Measurements from ENCODE around the gene SLC4A2. TPM values are rescaled to one million over a fixed set of nuclear protein-coding genes. Genes with fewer than 3 reads are reported as not detected.

The SLC4A2 gene
- total RNA-seq, 5 donors from 2014 or later (not counting 1 experiment from before 2014, with no cell fraction given): 52.0 to 91.5 (median 74.4) TPM

GRCh38 chr7:151117565-151117964, 58.2 kb downstream of the SLC4A2 start:
- 74% methylated on average over 7 of the region's 12 CpGs for WGBS (ENCODE audit: insufficient coverage)
- H3K4me1 Mint-ChIP-seq: peaks cover 17 to 26% (median 17%) of the 10 kb centered on the region in 3 donors
- peak overlapping the region; percentile 91 to 94 for H3K27ac Mint-ChIP-seq
- Histone ChIP-seq H3K27me3 (replicated peaks in 1 of 2; ENCODE audit: control insufficient read depth in 2 of 2, extremely low read depth in 1 of 2, insufficient read depth in 2 of 2, low read length in 1 of 2) (peaks cover 0 to 30% of the 10 kb centered on the region in 2 experiments), H3K27ac (ENCODE audit: low read length) (peak overlapping the region; percentile 54), H3K4me1 (ENCODE audit: control insufficient read depth in 1 of 2, extremely low read depth in 1 of 2, insufficient read depth in 2 of 2, low read length in 2 of 2) (peaks cover 0 to 34% of the 10 kb centered on the region in 2 experiments), H3K4me3 (ENCODE audit: control insufficient read depth in 1 of 2, extremely low read depth in 1 of 2, low read length in 1 of 2) (peak overlapping the region; percentile 28 to 41), H3K36me3 (ENCODE audit: control insufficient read depth in 2 of 2, extremely low read depth in 1 of 2, insufficient read depth in 1 of 2, low read length in 1 of 2) (peaks cover 0 to 5% of the 10 kb centered on the region in 2 donors), H3K9me3 (no peaks in the 10 kb centered on the region)
- no peaks in the 10 kb centered on the region for H3K9me3 Mint-ChIP-seq
- ChIA-PET POLR2A (no interaction called here), CTCF (interaction anchor here in 1 of 2 donors (1.1 kb wide), 1 partner anchor 110 kb away, joined by 3 read pairs; the partner anchor contains the start of gene ABCF2)
- peak overlapping the region; percentile 68 to 79 (median 71) for H3K4me3 Mint-ChIP-seq
- ATAC-seq (replicated peaks in 1 of 4) (peak; percentile 69 to 82 (median 78)), DNase-seq (peak in 33 of 35 experiments; percentile 29 to 69 (median 47))
- peaks cover 0 to 13% of the 10 kb centered on the region in 2 donors for H3K27me3 Mint-ChIP-seq
- peaks cover 33% of the 10 kb centered on the region for H3K36me3 Mint-ChIP-seq

GRCh38 chr7:151118108-151119054, 59.0 kb downstream of the SLC4A2 start:
- WGBS (ENCODE audit: insufficient coverage): 95% methylated on average over 30 of the region's 38 CpGs

GRCh38 chr7:151119055-151119415, 59.6 kb downstream of the SLC4A2 start:
- DNase-seq: no peak
- ChIA-PET POLR2A (no interaction called here), CTCF (no interaction called here)
- WGBS (ENCODE audit: insufficient coverage): 97% methylated on average over 11 of the region's 13 CpGs
- peaks cover under 1 to 39% of the 10 kb centered on the region in 2 experiments for H3K4me1 ChIP-seq (ENCODE audit: control insufficient read depth in 1 of 2, extremely low read depth in 1 of 2, insufficient read depth in 2 of 2, low read length in 2 of 2)
- peaks cover 36% of the 10 kb centered on the region for H3K36me3 Mint-ChIP-seq
- peaks cover 21 to 28% (median 24%) of the 10 kb centered on the region in 3 donors for H3K4me1 Mint-ChIP-seq
- H3K36me3 ChIP-seq (ENCODE audit: control insufficient read depth in 2 of 2, extremely low read depth in 1 of 2, insufficient read depth in 1 of 2, low read length in 1 of 2): peaks cover 0 to 5% of the 10 kb centered on the region in 2 donors
- no peaks in the 10 kb centered on the region for H3K9me3 ChIP-seq
- H3K27me3 ChIP-seq (replicated peaks in 1 of 2; ENCODE audit: control insufficient read depth in 2 of 2, extremely low read depth in 1 of 2, insufficient read depth in 2 of 2, low read length in 1 of 2): peaks cover 0 to 15% of the 10 kb centered on the region in 2 experiments
- H3K27me3 Mint-ChIP-seq: peaks cover 0 to under 1% of the 10 kb centered on the region in 2 donors
- H3K27ac Mint-ChIP-seq: peak overlapping the region in 1 of 2 donors; percentile 23
- H3K27ac ChIP-seq (ENCODE audit: low read length): no peak overlapping the region
- no peaks in the 10 kb centered on the region for H3K9me3 Mint-ChIP-seq
- ATAC-seq (replicated peaks in 1 of 4): no peak
- H3K4me3 ChIP-seq (ENCODE audit: control insufficient read depth in 1 of 2, extremely low read depth in 1 of 2, low read length in 1 of 2): no peak overlapping the region
- H3K4me3 Mint-ChIP-seq: peak overlapping the region in 1 of 3 donors; percentile 27

More at GRCh38 chr7:151118108-151119054, 59.0 kb downstream of the SLC4A2 start:
- peaks cover 0 to 34% of the 10 kb centered on the region in 2 experiments for H3K4me1 ChIP-seq (ENCODE audit: control insufficient read depth in 1 of 2, extremely low read depth in 1 of 2, insufficient read depth in 2 of 2, low read length in 2 of 2)
- H3K27me3 Mint-ChIP-seq: peaks cover 0 to 6% of the 10 kb centered on the region in 2 donors
- peaks cover 0 to 21% of the 10 kb centered on the region in 2 experiments for H3K27me3 ChIP-seq (replicated peaks in 1 of 2; ENCODE audit: control insufficient read depth in 2 of 2, extremely low read depth in 1 of 2, insufficient read depth in 2 of 2, low read length in 1 of 2)
- peaks cover 0 to 5% of the 10 kb centered on the region in 2 donors for H3K36me3 ChIP-seq (ENCODE audit: control insufficient read depth in 2 of 2, extremely low read depth in 1 of 2, insufficient read depth in 1 of 2, low read length in 1 of 2)
- ATAC-seq (replicated peaks in 1 of 4): no peak
- POLR2A ChIA-PET: no interaction called here
- DNase-seq: no peak
- no peaks in the 10 kb centered on the region for H3K9me3 Mint-ChIP-seq
- H3K4me1 Mint-ChIP-seq: peaks cover 17 to 26% (median 17%) of the 10 kb centered on the region in 3 donors
- H3K27ac ChIP-seq (ENCODE audit: low read length): peak overlapping the region; percentile 54
- peak overlapping the region in 1 of 3 donors; percentile 27 for H3K4me3 Mint-ChIP-seq
- no peaks in the 10 kb centered on the region for H3K9me3 ChIP-seq
- no peak overlapping the region for H3K4me3 ChIP-seq (ENCODE audit: control insufficient read depth in 1 of 2, extremely low read depth in 1 of 2, low read length in 1 of 2)
- peak overlapping the region; percentile 44 to 94 for H3K27ac Mint-ChIP-seq
- peaks cover 29% of the 10 kb centered on the region for H3K36me3 Mint-ChIP-seq
- CTCF ChIA-PET: interaction anchor here in 1 of 2 donors (1.1 kb wide), 1 partner anchor 109 kb away, joined by 3 read pairs; the partner anchor contains the start of gene ABCF2

- ChIA-PET POLR2A (no interaction called here), CTCF (no interaction called here)
- 93% methylated on average over 25 of the region's 27 CpGs for WGBS (ENCODE audit: insufficient coverage)
- no peak overlapping the region for H3K27ac Mint-ChIP-seq
- H3K27me3 Mint-ChIP-seq: no peaks in the 10 kb centered on the region
- H3K27ac ChIP-seq (ENCODE audit: low read length): no peak overlapping the region
- H3K36me3 Mint-ChIP-seq: peaks cover 37% of the 10 kb centered on the region
- H3K27me3 ChIP-seq (replicated peaks in 1 of 2; ENCODE audit: control insufficient read depth in 2 of 2, extremely low read depth in 1 of 2, insufficient read depth in 2 of 2, low read length in 1 of 2): peaks cover 3 to 10% of the 10 kb centered on the region in 2 experiments
- ATAC-seq (replicated peaks in 1 of 4): no peak
- no peak overlapping the region for H3K4me3 Mint-ChIP-seq
- DNase-seq: no peak
- H3K4me3 ChIP-seq (ENCODE audit: control insufficient read depth in 1 of 2, extremely low read depth in 1 of 2, low read length in 1 of 2): no peak overlapping the region
- H3K9me3 Mint-ChIP-seq: no peaks in the 10 kb centered on the region
- peaks cover 23 to 28% (median 26%) of the 10 kb centered on the region in 3 donors for H3K4me1 Mint-ChIP-seq
- peaks cover 2 to 40% of the 10 kb centered on the region in 2 experiments for H3K4me1 ChIP-seq (ENCODE audit: control insufficient read depth in 1 of 2, extremely low read depth in 1 of 2, insufficient read depth in 2 of 2, low read length in 2 of 2)
- H3K9me3 ChIP-seq: no peaks in the 10 kb centered on the region
- H3K36me3 ChIP-seq (ENCODE audit: control insufficient read depth in 2 of 2, extremely low read depth in 1 of 2, insufficient read depth in 1 of 2, low read length in 1 of 2): peaks cover 0 to 5% of the 10 kb centered on the region in 2 donors
Measured at GRCh38 chr7:151119902-151120301, 60.5 kb downstream of the SLC4A2 start.

GRCh38 chr7:151120896-151121295, 61.5 kb downstream of the SLC4A2 start:
- POLR2A ChIA-PET: no interaction called here
- Histone ChIP-seq H3K36me3 (ENCODE audit: control insufficient read depth in 2 of 2, extremely low read depth in 1 of 2, insufficient read depth in 1 of 2, low read length in 1 of 2) (peaks cover 0 to 5% of the 10 kb centered on the region in 2 donors), H3K4me1 (ENCODE audit: control insufficient read depth in 1 of 2, extremely low read depth in 1 of 2, insufficient read depth in 2 of 2, low read length in 2 of 2) (peaks cover 2 to 35% of the 10 kb centered on the region in 2 experiments), H3K9me3 (no peaks in the 10 kb centered on the region), H3K27me3 (replicated peaks in 1 of 2; ENCODE audit: control insufficient read depth in 2 of 2, extremely low read depth in 1 of 2, insufficient read depth in 2 of 2, low read length in 1 of 2) (peaks cover 3 to 7% of the 10 kb centered on the region in 2 experiments), H3K4me3 (ENCODE audit: control insufficient read depth in 1 of 2, extremely low read depth in 1 of 2, low read length in 1 of 2) (no peak overlapping the region), H3K27ac (ENCODE audit: low read length) (no peak overlapping the region)
- peaks cover 37% of the 10 kb centered on the region for H3K36me3 Mint-ChIP-seq
- peaks cover 22 to 26% (median 26%) of the 10 kb centered on the region in 3 donors for H3K4me1 Mint-ChIP-seq
- 93% methylated on average over 20 of the region's 22 CpGs for WGBS (ENCODE audit: insufficient coverage)
- no peaks in the 10 kb centered on the region for H3K9me3 Mint-ChIP-seq
- no peak for DNase-seq
- no peak for ATAC-seq (replicated peaks in 1 of 4)
- no peak overlapping the region for H3K4me3 Mint-ChIP-seq
- H3K27me3 Mint-ChIP-seq: no peaks in the 10 kb centered on the region
- CTCF ChIA-PET: interaction anchor here in 1 of 2 donors (0.5 kb wide), 1 partner anchor 15 kb away, joined by 5 read pairs; no protein-coding TSS in a partner anchor
- no peak overlapping the region for H3K27ac Mint-ChIP-seq

GRCh38 chr7:151121380-151122170, 62.2 kb downstream of the SLC4A2 start:
- no peak for ATAC-seq (replicated peaks in 1 of 4)
- H3K4me3 Mint-ChIP-seq: no peak overlapping the region
- WGBS (ENCODE audit: insufficient coverage): 79% methylated on average over 28 of the region's 30 CpGs

More at GRCh38 chr7:151121380-151122170, 62.2 kb downstream of the SLC4A2 start:
- no peak for DNase-seq
- Histone ChIP-seq H3K4me3 (ENCODE audit: control insufficient read depth in 1 of 2, extremely low read depth in 1 of 2, low read length in 1 of 2) (no peak overlapping the region), H3K4me1 (ENCODE audit: control insufficient read depth in 1 of 2, extremely low read depth in 1 of 2, insufficient read depth in 2 of 2, low read length in 2 of 2) (peaks cover 2 to 29% of the 10 kb centered on the region in 2 experiments), H3K9me3 (no peaks in the 10 kb centered on the region), H3K27ac (ENCODE audit: low read length) (no peak overlapping the region), H3K36me3 (ENCODE audit: control insufficient read depth in 2 of 2, extremely low read depth in 1 of 2, insufficient read depth in 1 of 2, low read length in 1 of 2) (peaks cover 0 to 5% of the 10 kb centered on the region in 2 donors), H3K27me3 (replicated peaks in 1 of 2; ENCODE audit: control insufficient read depth in 2 of 2, extremely low read depth in 1 of 2, insufficient read depth in 2 of 2, low read length in 1 of 2) (peaks cover under 1 to 3% of the 10 kb centered on the region in 2 experiments)
- no peaks in the 10 kb centered on the region for H3K27me3 Mint-ChIP-seq
- ChIA-PET CTCF (no interaction called here), POLR2A (no interaction called here)
- peaks cover 20 to 26% (median 23%) of the 10 kb centered on the region in 3 donors for H3K4me1 Mint-ChIP-seq
- H3K27ac Mint-ChIP-seq: no peak overlapping the region
- H3K9me3 Mint-ChIP-seq: no peaks in the 10 kb centered on the region
- peaks cover 37% of the 10 kb centered on the region for H3K36me3 Mint-ChIP-seq
